ENCODE data around the gene EXD3. TPM values are rescaled to one million over a fixed set of nuclear protein-coding genes. Genes with fewer than 3 reads are reported as not detected.

Gene EXD3
- total and polyA plus RNA-seq, 2 donors: 3.4 to 16.8 TPM

DNA sequence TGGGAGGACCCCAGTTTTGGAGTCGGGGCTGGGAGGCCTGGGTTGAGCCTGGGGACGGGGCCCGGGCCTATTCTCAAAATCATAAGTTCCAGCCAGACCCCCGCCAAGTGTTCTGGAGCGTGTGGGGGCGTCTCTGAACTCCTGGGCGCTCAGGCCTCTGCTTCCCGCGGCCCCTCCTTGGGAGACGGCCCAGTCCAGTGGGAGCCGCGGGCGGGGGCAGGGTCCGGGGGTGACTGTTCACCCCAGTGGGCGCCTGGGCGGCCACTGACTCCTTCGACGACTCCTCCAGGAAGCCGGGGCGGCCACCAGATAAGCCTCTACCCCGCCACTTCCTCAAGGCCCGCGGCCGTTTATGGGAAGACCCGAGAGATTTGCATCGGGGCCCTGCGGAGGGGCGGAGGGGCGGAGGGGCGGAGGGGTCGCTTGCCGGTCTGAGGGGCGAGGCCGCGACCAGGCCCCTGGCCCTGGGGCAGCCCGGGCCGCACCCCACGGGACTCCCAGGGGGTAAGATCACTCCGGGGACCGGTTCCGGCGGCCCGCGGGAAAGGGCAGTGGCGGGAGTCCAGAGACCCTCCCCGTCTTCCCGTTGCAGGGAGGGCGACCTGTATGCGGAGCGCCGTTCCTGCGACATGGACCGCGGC is 144.8 kb downstream of the EXD3 start:
- Histone ChIP-seq H3K9me3 (ENCODE audit: control insufficient read depth in 2 of 2, insufficient read depth in 1 of 2, low read length in 1 of 2) (peaks cover 7 to 11% of the 10 kb centered on the region in 2 donors), H3K4me3 (ENCODE audit: low read length in 2 of 2) (peak overlapping the region; percentile 8 to 31), H3K27me3 (ENCODE audit: control insufficient read depth in 2 of 2, insufficient read depth in 1 of 2, low read length in 1 of 2) (peaks cover 54 to 93% of the 10 kb centered on the region in 2 donors), H3K27ac (ENCODE audit: low read depth in 1 of 2, low read length in 1 of 2) (no peak overlapping the region), H3K36me3 (ENCODE audit: control insufficient read depth in 2 of 2, insufficient read depth in 2 of 2, low read length in 1 of 2) (peaks cover 8 to 9% of the 10 kb centered on the region in 2 donors), H3K4me1 (ENCODE audit: control insufficient read depth in 2 of 2, insufficient read depth in 2 of 2, low read length in 2 of 2) (peaks cover 0 to 28% of the 10 kb centered on the region in 2 donors)
- DNase-seq (ENCODE audit: low read depth in 6 of 9, low spot score in 9 of 9): no peak
- WGBS: 18% methylated on average over 54 of the region's 54 CpGs

DNA sequence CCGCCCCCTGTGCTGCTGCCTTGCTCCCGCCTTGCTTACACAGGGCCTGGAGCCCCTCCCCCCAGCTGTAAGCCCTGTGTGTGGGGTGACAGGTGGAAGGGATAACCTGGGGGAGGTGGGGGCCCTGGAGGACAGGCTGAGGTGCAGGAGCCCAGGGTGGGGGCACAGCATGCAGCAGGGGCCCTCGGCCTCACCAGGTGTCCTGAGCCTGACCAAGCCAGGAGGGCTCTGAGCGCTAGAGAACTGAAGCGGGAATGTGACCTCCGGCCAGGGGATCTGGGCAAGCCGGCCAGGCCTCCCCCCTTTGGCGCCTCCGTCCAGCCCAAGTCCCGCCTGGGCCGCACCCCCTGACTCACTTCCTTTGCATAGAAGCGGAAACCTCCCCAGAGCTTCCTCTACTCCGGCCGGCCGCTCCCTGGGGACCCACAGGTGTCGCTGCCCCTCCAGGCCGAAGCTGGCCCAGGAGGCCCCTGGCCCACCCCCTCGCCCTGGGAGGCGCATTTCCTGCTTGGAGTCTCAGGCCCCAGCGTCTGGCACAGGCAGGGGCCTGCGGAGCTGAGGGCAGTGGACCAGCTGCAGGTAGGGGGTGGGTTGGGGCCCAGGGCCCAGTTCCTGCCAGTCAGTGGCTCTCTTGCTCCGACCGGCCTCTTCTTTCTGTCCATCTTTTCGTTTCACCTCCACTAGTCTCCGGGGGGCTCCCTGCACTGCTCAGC is 145.5 kb downstream of the EXD3 start, which contains the start of gene TOR4A:
Gene TOR4A, plus strand, starts transcription at position 398 of the 713 bp plus-strand sequence. CDS start 964 bp downstream, outside the sequence.
- Histone ChIP-seq H3K36me3 (ENCODE audit: control insufficient read depth in 2 of 2, insufficient read depth in 2 of 2, low read length in 1 of 2) (peaks cover 15 to 16% of the 10 kb centered on the region in 2 donors), H3K9me3 (ENCODE audit: control insufficient read depth in 2 of 2, insufficient read depth in 1 of 2, low read length in 1 of 2) (peaks cover 7 to 11% of the 10 kb centered on the region in 2 donors), H3K4me1 (ENCODE audit: control insufficient read depth in 2 of 2, insufficient read depth in 2 of 2, low read length in 2 of 2) (peaks cover 0 to 31% of the 10 kb centered on the region in 2 donors), H3K4me3 (ENCODE audit: low read length in 2 of 2) (peak within 1 kb of the TSS; percentile 8 to 31), H3K27me3 (ENCODE audit: control insufficient read depth in 2 of 2, insufficient read depth in 1 of 2, low read length in 1 of 2) (peaks cover 55 to 92% of the 10 kb centered on the region in 2 donors), H3K27ac (ENCODE audit: low read depth in 1 of 2, low read length in 1 of 2) (peak within 1 kb of the TSS; percentile 10 to 24)
- no peak for DNase-seq (ENCODE audit: low read depth in 6 of 9, low spot score in 9 of 9)
- 11% methylated on average over 25 of the region's 25 CpGs for WGBS

DNA sequence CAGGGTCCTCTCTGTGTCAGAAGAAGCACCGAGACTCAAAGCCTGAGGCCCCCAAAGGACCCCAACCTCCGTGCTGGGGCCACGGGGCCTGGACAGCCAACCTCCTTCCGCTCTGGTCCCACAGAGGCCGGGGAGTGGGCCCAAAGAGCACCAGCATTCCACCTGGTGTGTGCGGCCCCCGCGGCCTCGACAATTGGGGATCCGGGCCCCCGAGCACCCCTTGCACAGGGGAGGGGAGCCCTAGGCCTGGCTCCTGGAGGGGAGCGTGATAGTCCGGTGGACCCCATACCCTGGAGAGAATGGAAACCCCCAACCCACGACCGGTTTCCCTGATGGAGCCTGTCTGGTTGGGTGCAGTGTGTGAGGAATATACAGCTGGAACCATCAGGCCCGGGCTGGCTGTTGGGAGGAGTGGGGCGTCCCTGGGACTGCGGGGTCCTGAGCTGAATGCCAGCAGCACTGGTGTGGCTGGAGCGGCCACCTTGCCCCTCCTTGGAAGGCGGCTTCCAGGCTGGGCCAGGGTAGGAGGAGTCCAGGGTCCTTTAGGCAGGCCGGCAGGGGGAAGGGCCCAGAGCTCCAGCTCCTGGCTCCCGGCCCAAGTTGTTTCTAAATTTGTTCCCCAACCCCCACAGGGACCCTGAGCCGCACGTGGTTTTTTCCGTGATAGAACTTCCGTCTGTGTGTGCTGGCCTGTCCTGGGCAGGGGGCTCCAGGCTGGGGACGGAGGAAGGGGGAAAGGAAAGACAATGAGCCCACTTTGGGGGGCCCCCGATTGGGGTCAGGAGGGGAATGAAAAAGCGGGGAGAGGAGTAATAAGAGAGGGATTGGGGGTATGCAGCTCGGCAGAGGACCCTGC is 146.3 kb downstream of the EXD3 start:
- Histone ChIP-seq H3K4me3 (ENCODE audit: low read length in 2 of 2) (no peak overlapping the region), H3K27ac (ENCODE audit: low read depth in 1 of 2, low read length in 1 of 2) (peak overlapping the region in 1 of 2 donors; percentile 10), H3K27me3 (ENCODE audit: control insufficient read depth in 2 of 2, insufficient read depth in 1 of 2, low read length in 1 of 2) (peaks cover 57 to 90% of the 10 kb centered on the region in 2 donors)

DNA sequence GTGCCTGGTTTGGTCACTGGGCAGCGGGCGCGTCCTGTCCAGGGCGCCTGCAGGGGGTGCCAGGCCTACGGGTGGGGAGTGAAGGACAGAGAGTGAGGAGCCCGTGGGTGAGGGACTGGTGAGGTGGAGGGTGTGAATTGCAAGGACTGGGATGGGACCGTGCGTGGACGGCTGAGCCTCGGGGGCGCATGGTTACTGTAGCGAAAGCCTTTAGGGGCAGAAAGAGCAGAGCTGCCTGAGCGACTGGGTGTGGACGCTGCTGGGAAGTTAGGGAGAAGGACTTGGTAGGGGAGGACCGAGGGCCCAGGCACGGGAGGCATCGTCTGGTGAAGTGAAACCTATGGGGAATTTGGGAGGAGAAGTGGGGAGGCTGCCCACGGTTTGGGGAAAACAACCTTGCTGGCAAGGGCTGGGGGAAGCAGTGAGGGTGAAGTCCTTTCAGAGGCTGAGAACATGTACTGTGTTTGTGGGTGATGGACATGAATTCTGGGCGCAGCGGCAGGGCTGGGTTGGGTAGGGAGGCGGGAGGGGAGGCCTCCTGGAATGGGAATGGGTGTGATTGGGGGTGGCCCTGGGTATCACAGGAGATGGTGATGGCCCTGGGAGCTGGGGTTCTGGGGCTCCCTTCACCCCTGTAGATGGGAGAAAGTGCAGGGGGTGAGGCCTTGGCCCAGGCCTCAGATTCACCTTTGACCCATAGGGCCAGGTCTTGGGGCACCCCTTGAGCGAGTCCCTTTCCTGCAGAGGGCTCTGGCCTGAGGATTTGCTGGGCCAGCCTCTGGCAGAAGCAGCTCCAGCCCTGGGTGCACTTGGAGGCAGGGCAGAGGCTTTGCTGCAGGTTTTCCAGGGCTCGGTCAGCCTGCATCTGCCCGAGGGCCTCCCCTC is 147.1 kb downstream of the EXD3 start:
- no peak overlapping the region for H3K27ac ChIP-seq (ENCODE audit: low read depth in 1 of 2, low read length in 1 of 2)
- no peak overlapping the region for H3K4me3 ChIP-seq (ENCODE audit: low read length in 2 of 2)
- WGBS: 96% methylated on average over 24 of the region's 24 CpGs
- no peak for DNase-seq (ENCODE audit: low read depth in 6 of 9, low spot score in 9 of 9)
- peaks cover 21 to 24% of the 10 kb centered on the region in 2 donors for H3K36me3 ChIP-seq (ENCODE audit: control insufficient read depth in 2 of 2, insufficient read depth in 2 of 2, low read length in 1 of 2)
- peaks cover 7 to 11% of the 10 kb centered on the region in 2 donors for H3K9me3 ChIP-seq (ENCODE audit: control insufficient read depth in 2 of 2, insufficient read depth in 1 of 2, low read length in 1 of 2)
- peaks cover 48 to 83% of the 10 kb centered on the region in 2 donors for H3K27me3 ChIP-seq (ENCODE audit: control insufficient read depth in 2 of 2, insufficient read depth in 1 of 2, low read length in 1 of 2)
- peaks cover 16 to 48% of the 10 kb centered on the region in 2 donors for H3K4me1 ChIP-seq (ENCODE audit: control insufficient read depth in 2 of 2, insufficient read depth in 2 of 2, low read length in 2 of 2)

More for the DNA sequence above, 146.3 kb downstream of the EXD3 start:
- Histone ChIP-seq H3K4me1 (ENCODE audit: control insufficient read depth in 2 of 2, insufficient read depth in 2 of 2, low read length in 2 of 2) (peaks cover 7 to 39% of the 10 kb centered on the region in 2 donors), H3K36me3 (ENCODE audit: control insufficient read depth in 2 of 2, insufficient read depth in 2 of 2, low read length in 1 of 2) (peaks cover 21 to 22% of the 10 kb centered on the region in 2 donors), H3K9me3 (ENCODE audit: control insufficient read depth in 2 of 2, insufficient read depth in 1 of 2, low read length in 1 of 2) (peaks cover 7 to 11% of the 10 kb centered on the region in 2 donors)
- no peak for DNase-seq (ENCODE audit: low read depth in 6 of 9, low spot score in 9 of 9)
- 58% methylated on average over 30 of the region's 30 CpGs for WGBS

DNA sequence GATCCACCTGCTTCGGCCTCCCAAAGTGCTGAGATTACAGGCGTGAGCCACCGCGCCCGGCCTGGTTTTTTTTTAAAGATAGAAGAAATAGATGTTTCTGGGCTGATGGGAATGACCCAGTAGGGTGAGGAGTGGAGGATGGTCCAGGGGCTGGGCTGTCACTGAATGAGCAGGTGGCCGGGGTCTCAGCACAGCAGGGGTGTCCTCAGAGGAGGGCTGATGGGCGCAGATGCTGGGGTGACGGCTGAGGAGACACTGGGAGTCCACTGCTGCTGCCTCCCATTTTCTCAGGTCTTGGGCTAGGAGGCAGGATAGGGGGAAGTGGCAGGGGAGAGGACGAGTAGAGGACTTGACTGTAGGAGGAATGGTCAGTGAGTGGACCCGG is 147.8 kb downstream of the EXD3 start:
- Histone ChIP-seq H3K36me3 (ENCODE audit: control insufficient read depth in 2 of 2, insufficient read depth in 2 of 2, low read length in 1 of 2) (peaks cover 21 to 25% of the 10 kb centered on the region in 2 donors), H3K4me1 (ENCODE audit: control insufficient read depth in 2 of 2, insufficient read depth in 2 of 2, low read length in 2 of 2) (peaks cover 17 to 46% of the 10 kb centered on the region in 2 donors), H3K27ac (ENCODE audit: low read depth in 1 of 2, low read length in 1 of 2) (no peak overlapping the region)

DNA sequence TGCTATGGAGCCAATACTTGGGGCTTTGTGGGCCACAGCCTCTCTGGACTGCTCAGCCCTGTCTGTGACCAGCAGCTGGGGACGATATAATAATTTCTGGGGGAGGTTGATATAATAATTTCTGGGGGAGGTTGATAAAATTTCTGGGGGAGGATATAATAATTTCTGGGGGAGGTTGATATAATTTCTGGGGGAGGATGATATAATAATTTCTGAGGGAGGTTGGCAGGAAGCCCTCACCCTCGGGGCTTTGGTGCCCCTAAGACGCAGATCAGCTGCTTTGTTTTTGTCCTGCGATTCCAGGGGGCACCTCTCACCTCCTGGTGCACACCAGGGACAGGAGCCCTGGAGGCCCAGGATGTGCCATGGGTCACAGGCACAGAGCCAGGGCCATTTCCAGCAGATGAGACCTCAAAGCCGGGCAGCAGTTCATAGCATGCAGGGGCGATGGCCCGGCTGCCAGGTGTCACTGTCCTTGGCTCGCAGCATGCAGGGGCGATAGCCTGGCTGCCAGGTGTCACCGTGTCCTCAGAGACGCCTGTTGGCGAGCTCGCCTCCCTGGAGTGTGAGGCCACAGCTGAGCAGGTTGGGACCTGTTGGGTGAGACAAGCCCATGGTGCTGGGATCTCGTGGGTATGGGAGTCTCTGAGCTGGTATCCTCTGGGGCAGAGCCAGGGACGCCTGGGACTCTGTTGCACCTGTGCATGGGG is 149.2 kb downstream of the EXD3 start:
- no peak for DNase-seq (ENCODE audit: low read depth in 6 of 9, low spot score in 9 of 9)
- no peak overlapping the region for H3K4me3 ChIP-seq (ENCODE audit: low read length in 2 of 2)
- H3K27me3 ChIP-seq (ENCODE audit: control insufficient read depth in 2 of 2, insufficient read depth in 1 of 2, low read length in 1 of 2): peaks cover 43 to 77% of the 10 kb centered on the region in 2 donors
- H3K9me3 ChIP-seq (ENCODE audit: control insufficient read depth in 2 of 2, insufficient read depth in 1 of 2, low read length in 1 of 2): peaks cover 3 to 7% of the 10 kb centered on the region in 2 donors
- H3K36me3 ChIP-seq (ENCODE audit: control insufficient read depth in 2 of 2, insufficient read depth in 2 of 2, low read length in 1 of 2): peaks cover 26 to 38% of the 10 kb centered on the region in 2 donors
- WGBS: 88% methylated on average over 15 of the region's 15 CpGs
- H3K4me1 ChIP-seq (ENCODE audit: control insufficient read depth in 2 of 2, insufficient read depth in 2 of 2, low read length in 2 of 2): peaks cover 17 to 46% of the 10 kb centered on the region in 2 donors
- no peak overlapping the region for H3K27ac ChIP-seq (ENCODE audit: low read depth in 1 of 2, low read length in 1 of 2)

More for the DNA sequence above, 147.8 kb downstream of the EXD3 start:
- no peak for DNase-seq (ENCODE audit: low read depth in 6 of 9, low spot score in 9 of 9)
- WGBS: 93% methylated on average over 10 of the region's 10 CpGs
- Histone ChIP-seq H3K9me3 (ENCODE audit: control insufficient read depth in 2 of 2, insufficient read depth in 1 of 2, low read length in 1 of 2) (peaks cover 7 to 11% of the 10 kb centered on the region in 2 donors), H3K27me3 (ENCODE audit: control insufficient read depth in 2 of 2, insufficient read depth in 1 of 2, low read length in 1 of 2) (peaks cover 42 to 81% of the 10 kb centered on the region in 2 donors), H3K4me3 (ENCODE audit: low read length in 2 of 2) (no peak overlapping the region)

GRCh38 chr9:137273095-137273490 is 149.9 kb downstream of the EXD3 start:
- no peak overlapping the region for H3K4me3 ChIP-seq (ENCODE audit: low read length in 2 of 2)
- DNase-seq (ENCODE audit: low read depth in 6 of 9, low spot score in 9 of 9): no peak
- peaks cover 30 to 45% of the 10 kb centered on the region in 2 donors for H3K36me3 ChIP-seq (ENCODE audit: control insufficient read depth in 2 of 2, insufficient read depth in 2 of 2, low read length in 1 of 2)
- 98% methylated on average over 13 of the region's 13 CpGs for WGBS
- peaks cover 37 to 74% of the 10 kb centered on the region in 2 donors for H3K27me3 ChIP-seq (ENCODE audit: control insufficient read depth in 2 of 2, insufficient read depth in 1 of 2, low read length in 1 of 2)
- H3K4me1 ChIP-seq (ENCODE audit: control insufficient read depth in 2 of 2, insufficient read depth in 2 of 2, low read length in 2 of 2): peaks cover 17 to 46% of the 10 kb centered on the region in 2 donors
- H3K27ac ChIP-seq (ENCODE audit: low read depth in 1 of 2, low read length in 1 of 2): no peak overlapping the region
- H3K9me3 ChIP-seq (ENCODE audit: control insufficient read depth in 2 of 2, insufficient read depth in 1 of 2, low read length in 1 of 2): peaks cover 0 to 6% of the 10 kb centered on the region in 2 donors
